Measurements from ENCODE around the gene HCN1. TPM values are rescaled to one million over a fixed set of nuclear protein-coding genes. Genes with fewer than 3 reads are reported as not detected.
"Not testable (repeated sequence)": the region's sequence is repeated elsewhere in the genome, so short reads cannot be mapped to it uniquely, and the experiment has no call there.

The HCN1 gene
- total RNA-seq, 1 donor from 2014 or later = not detected

DNA sequence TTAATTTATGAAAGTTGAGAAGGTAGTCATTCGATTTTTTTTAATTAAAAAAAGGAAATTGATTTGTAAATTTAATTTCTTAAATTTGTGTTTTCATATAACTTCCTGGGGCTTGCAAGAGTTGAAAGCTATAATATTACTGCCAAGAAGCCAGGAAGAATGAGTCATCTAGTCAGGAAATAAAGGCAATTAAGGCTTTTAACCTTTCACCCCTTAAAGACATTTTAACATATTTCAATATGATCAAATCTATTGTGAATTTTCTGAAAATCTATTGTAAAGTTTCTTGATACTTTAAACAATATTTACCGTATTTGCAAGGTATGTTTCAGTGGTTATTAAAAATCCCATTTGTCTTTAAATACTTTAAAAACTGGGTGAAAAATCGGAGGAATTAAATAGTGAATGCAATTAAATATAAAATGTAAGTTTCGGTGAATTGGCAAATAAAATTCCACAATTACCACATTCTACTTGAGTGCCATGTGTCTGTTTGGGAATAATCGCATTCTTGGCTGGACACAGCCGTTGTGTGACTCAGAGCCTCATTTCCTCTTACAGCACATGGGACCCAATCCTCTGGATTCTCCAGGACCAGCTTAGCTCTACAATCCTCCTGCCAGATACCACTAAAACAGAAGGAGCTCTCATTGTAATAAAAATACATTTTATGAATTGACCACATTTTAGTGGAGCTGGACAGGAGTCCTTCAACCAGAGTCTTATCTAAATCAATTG, 310.7 kb downstream of the HCN1 start:
- intact Hi-C loops (cut with micrococcal nuclease) = no loop called here
- H3K4me3 Mint-ChIP-seq (ENCODE audit: low read depth) = no peak overlapping the region
- DNase-seq (ENCODE audit: low spot score) = no peak

DNA sequence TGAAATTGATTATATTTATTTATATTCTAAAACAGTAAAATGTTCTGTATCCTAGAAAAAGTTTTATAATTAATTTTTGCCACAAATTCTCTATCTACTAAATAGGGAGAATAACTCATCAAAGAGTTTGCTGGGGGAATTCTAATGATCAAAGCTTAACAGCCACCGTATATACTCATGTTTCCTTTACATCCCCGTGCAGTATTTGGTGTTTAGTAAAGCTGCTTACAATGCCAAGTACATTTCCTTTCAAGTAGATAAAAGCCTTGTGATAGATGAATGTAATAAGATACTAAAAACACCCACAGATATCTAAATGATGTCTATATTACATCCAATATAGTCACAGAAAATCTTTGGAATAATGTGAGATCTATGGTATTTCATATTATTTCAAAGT, 312.2 kb downstream of the HCN1 start:
- Mint-ChIP-seq H3K27me3 (ENCODE audit: low read depth) (no peaks in the 10 kb centered on the region), H3K27ac (no peak overlapping the region), H3K4me3 (ENCODE audit: low read depth) (no peak overlapping the region), H3K36me3 (ENCODE audit: low read depth) (no peaks in the 10 kb centered on the region), H3K9me3 (peaks cover 26% of the 10 kb centered on the region), H3K4me1 (ENCODE audit: low read depth) (no peaks in the 10 kb centered on the region)
- DNase-seq (ENCODE audit: low spot score) = no peak
- intact Hi-C loops (cut with micrococcal nuclease) = no loop called here

More for the DNA sequence above, 310.7 kb downstream of the HCN1 start:
- Mint-ChIP-seq H3K4me1 (ENCODE audit: low read depth) (no peaks in the 10 kb centered on the region), H3K27me3 (ENCODE audit: low read depth) (no peaks in the 10 kb centered on the region), H3K27ac (no peak overlapping the region), H3K9me3 (peaks cover 30% of the 10 kb centered on the region), H3K36me3 (ENCODE audit: low read depth) (no peaks in the 10 kb centered on the region)

DNA sequence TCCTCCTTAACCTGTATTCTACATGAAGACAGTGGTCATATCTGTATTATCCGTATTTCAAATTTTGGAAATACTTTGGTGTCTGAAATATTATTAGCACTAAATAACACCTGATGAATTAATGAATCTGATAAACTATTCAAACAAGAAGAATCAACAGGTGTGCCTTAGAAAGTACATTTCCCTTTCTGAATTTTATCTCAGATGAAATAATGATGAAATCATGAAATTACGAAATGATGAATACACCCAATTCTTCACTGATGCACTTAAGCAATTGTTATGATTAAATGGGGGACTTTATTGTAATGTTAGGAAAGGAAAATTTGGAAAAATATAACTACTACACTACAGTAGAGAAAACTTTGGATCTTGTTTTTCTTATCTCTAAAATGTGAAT, 313.6 kb downstream of the HCN1 start:
- no peak overlapping the region for H3K27ac Mint-ChIP-seq
- DNase-seq (ENCODE audit: low spot score) = no peak
- H3K9me3 Mint-ChIP-seq = peaks cover 28% of the 10 kb centered on the region
- intact Hi-C loops (cut with micrococcal nuclease) = no loop called here
- H3K36me3 Mint-ChIP-seq (ENCODE audit: low read depth) = no peaks in the 10 kb centered on the region
- no peaks in the 10 kb centered on the region for H3K4me1 Mint-ChIP-seq (ENCODE audit: low read depth)
- no peaks in the 10 kb centered on the region for H3K27me3 Mint-ChIP-seq (ENCODE audit: low read depth)
- H3K4me3 Mint-ChIP-seq (ENCODE audit: low read depth) = no peak overlapping the region

DNA sequence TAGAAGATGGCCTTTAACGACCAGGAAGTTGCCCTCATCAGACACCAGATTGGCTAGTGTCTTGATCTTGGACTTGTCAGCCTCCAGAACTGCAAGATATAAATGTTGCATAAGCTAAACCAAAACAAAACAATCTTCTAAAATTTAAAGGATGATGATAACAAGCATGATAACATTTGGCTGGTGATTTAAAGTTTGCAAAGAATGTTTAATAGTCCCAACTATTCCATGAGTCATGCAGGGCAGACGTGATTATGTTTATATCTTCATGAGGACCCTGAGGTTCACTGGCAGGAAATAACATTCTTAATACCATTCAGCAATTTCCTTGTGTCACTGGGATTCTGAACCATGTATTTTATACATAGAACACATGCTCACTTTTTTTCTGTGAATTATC, 319.8 kb downstream of the HCN1 start:
- no peaks in the 10 kb centered on the region for H3K27me3 Mint-ChIP-seq (ENCODE audit: low read depth)
- no peaks in the 10 kb centered on the region for H3K36me3 Mint-ChIP-seq (ENCODE audit: low read depth)
- H3K4me3 Mint-ChIP-seq (ENCODE audit: low read depth) = no peak overlapping the region
- peaks cover 30% of the 10 kb centered on the region for H3K9me3 Mint-ChIP-seq
- H3K4me1 Mint-ChIP-seq (ENCODE audit: low read depth) = no peaks in the 10 kb centered on the region
- intact Hi-C loops (cut with micrococcal nuclease) = no loop called here
- H3K27ac Mint-ChIP-seq = no peak overlapping the region
- no peak for DNase-seq (ENCODE audit: low spot score)

DNA sequence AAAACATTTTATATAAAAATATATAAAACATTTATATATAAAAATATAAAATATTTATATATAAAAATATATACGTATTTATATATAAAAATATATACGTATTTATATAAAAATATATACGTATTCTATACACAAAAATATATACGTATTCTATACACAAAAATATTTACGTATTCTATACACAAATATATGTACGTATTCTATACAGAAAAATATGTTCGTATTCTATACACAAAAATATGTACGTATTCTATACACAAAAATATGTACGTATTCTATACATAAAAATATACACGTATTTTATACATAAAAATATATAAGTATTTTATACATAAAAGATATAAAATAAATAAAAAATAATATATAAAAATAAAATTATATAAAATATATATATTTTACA, 323.6 kb downstream of the HCN1 start:
- intact Hi-C loops (cut with micrococcal nuclease) = no loop called here

DNA sequence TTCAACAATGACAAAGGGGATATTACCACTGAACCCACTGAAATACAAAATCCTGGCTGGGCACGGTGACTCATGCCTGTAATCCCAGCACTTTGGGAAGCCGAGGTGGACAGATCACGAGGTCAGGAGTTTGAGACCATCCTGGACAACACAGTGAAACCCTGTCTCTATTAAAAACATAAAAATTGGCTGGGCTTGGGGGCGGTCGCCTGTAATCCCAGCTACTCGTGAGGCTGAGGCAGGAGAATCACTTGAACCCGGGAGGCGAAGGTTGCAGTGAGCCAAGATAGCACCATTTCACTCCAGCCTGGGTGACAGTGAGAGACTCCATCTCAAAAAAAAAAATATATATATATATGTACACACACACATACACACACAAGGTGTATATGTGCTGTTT, 324.8 kb downstream of the HCN1 start:
- H3K27ac Mint-ChIP-seq; H3K27me3 Mint-ChIP-seq (ENCODE audit: low read depth); H3K4me3 Mint-ChIP-seq (ENCODE audit: low read depth); H3K4me1 Mint-ChIP-seq (ENCODE audit: low read depth); intact Hi-C loops (cut with micrococcal nuclease); DNase-seq (ENCODE audit: low spot score); H3K36me3 Mint-ChIP-seq (ENCODE audit: low read depth): not testable (repeated sequence)
- H3K9me3 Mint-ChIP-seq = peaks cover 19% of the 10 kb centered on the region

More for the DNA sequence above, 323.6 kb downstream of the HCN1 start:
- no peaks in the 10 kb centered on the region for H3K27me3 Mint-ChIP-seq (ENCODE audit: low read depth)
- no peak overlapping the region for H3K4me3 Mint-ChIP-seq (ENCODE audit: low read depth)
- peaks cover 29% of the 10 kb centered on the region for H3K9me3 Mint-ChIP-seq
- H3K4me1 Mint-ChIP-seq (ENCODE audit: low read depth) = no peaks in the 10 kb centered on the region
- H3K27ac Mint-ChIP-seq = no peak overlapping the region
- DNase-seq (ENCODE audit: low spot score) = no peak
- no peaks in the 10 kb centered on the region for H3K36me3 Mint-ChIP-seq (ENCODE audit: low read depth)

DNA sequence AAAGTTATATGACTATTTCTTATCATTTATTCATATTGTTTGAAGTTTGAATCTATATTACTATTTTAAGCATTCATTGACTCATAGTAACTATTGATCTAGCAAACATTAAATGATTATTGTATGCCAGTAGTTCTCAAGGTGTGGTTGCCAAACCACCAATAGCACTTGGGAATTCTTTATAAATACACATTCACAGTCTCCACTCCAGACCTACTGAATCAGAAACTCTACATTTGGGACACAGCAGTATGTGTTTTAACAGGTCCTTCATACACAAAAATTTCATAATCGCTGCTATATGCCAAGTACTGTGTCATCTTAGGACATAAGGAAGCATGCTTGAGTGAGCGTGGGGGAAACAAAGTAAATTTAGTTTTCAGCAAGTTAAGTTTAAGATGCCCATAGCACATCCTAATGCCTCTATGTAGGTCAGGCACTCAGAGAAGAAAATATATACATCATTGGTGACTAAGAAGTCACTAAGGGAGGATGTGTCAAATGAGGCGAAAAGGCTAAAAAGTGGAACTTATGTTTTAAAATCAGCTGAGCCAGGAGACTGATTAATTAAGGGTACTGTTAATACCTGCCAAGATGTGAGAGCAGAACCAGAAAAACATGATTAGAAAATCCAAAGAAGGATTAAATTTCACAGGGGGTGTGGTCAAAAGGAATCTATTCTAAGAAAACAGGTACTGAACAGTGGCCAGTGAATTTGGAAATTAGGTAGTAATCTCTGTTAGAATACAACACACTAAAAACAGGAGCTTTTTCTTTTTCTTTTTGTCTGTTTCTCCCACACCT, 340.8 kb downstream of the HCN1 start:
- intact Hi-C loops (cut with micrococcal nuclease) = no loop called here
- DNase-seq (ENCODE audit: low spot score) = no peak
- no peaks in the 10 kb centered on the region for H3K27me3 Mint-ChIP-seq (ENCODE audit: low read depth)
- H3K4me1 Mint-ChIP-seq (ENCODE audit: low read depth) = no peaks in the 10 kb centered on the region
- peaks cover 49% of the 10 kb centered on the region for H3K9me3 Mint-ChIP-seq
- H3K36me3 Mint-ChIP-seq (ENCODE audit: low read depth) = no peaks in the 10 kb centered on the region
- no peak overlapping the region for H3K4me3 Mint-ChIP-seq (ENCODE audit: low read depth)
- H3K27ac Mint-ChIP-seq = no peak overlapping the region

DNA sequence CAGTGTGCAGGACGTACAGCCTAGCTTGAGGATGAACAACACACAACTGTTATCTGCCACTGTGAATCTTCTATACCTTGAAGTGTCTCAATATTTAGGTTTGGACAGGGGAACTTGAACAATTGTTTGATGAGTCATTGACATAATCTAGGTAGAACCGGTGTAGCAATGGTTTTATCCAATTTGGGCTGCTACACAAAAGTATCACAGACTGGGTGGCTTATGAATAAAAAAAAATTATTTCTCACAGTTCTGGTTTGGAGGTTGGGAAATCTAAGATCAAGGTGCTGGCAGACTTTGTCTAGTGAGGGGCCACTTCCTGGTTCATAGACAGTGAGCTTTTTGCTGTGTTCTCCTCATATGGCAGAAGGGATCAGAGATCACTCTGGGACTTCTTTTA, 359.7 kb downstream of the HCN1 start:
- intact Hi-C loops (cut with micrococcal nuclease) = no loop called here
- Mint-ChIP-seq H3K27me3 (ENCODE audit: low read depth) (no peaks in the 10 kb centered on the region), H3K4me1 (ENCODE audit: low read depth) (no peaks in the 10 kb centered on the region), H3K27ac (no peak overlapping the region), H3K36me3 (ENCODE audit: low read depth) (no peaks in the 10 kb centered on the region), H3K9me3 (peaks cover 63% of the 10 kb centered on the region), H3K4me3 (ENCODE audit: low read depth) (no peak overlapping the region)
- DNase-seq (ENCODE audit: low spot score) = no peak

DNA sequence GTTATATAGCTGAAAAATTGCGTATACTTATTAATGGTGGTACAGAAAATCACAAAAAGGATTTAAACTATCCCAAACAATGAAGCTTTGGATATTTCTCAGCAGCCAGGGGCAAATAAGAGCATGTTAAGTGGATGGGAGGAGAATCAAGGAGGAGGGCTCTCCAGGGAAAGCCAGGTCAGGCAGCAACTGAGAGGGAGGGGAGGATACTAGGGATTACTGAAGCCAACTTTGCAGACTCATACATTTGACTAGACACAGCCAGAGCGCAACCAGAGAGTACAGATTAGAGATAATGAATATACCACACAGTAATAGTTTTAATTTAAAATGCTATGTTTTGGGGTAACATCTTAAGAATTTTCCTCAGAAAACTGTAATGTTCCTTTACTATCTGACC, 360.2 kb downstream of the HCN1 start:
- Mint-ChIP-seq H3K4me1 (ENCODE audit: low read depth) (no peaks in the 10 kb centered on the region), H3K9me3 (peaks cover 59% of the 10 kb centered on the region), H3K27me3 (ENCODE audit: low read depth) (no peaks in the 10 kb centered on the region), H3K36me3 (ENCODE audit: low read depth) (no peaks in the 10 kb centered on the region), H3K27ac (no peak overlapping the region), H3K4me3 (ENCODE audit: low read depth) (no peak overlapping the region)
- intact Hi-C loops (cut with micrococcal nuclease) = no loop called here
- no peak for DNase-seq (ENCODE audit: low spot score)

DNA sequence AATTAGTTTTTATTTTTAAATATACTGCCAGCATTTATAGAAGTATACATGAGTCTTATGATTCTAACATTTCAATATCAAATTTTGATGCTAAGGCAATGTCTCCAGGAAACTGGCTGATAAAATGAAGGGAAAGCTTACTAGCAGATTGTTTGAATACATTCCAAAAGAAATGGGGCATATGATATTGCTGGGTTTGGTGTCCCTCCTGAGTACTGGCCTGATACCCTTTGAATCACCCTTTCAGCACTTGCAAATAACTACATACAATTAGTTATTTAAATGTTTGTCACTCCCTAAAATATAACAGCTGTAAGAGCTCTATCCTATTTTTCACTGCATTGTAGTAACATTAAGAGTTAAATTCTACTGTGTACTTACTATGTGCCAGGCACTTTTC, 360.8 kb downstream of the HCN1 start:
- H3K9me3 Mint-ChIP-seq = peaks cover 55% of the 10 kb centered on the region
- no peak for DNase-seq (ENCODE audit: low spot score)
- intact Hi-C loops (cut with micrococcal nuclease) = no loop called here
- H3K36me3 Mint-ChIP-seq (ENCODE audit: low read depth) = no peaks in the 10 kb centered on the region
- H3K4me3 Mint-ChIP-seq (ENCODE audit: low read depth) = no peak overlapping the region
- H3K27me3 Mint-ChIP-seq (ENCODE audit: low read depth) = no peaks in the 10 kb centered on the region
- H3K27ac Mint-ChIP-seq = no peak overlapping the region
- H3K4me1 Mint-ChIP-seq (ENCODE audit: low read depth) = no peaks in the 10 kb centered on the region

DNA sequence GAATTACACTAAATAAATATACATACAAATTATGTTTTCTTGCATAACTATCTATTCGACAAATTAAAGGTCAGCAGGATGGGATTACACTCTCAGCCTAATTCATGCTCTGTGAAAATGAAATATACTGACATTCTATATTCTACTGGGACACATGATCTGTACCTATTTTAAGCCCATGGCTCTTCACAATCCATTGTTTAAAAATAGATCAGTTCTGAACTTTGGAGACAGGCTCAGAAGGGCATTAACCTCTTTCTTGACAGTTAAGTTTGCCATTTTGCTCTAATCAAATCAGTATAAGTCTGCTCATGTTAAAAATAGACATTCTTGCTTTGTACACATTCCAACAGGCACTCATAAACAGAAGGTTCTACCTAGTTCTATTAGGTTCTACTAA, 361.2 kb downstream of the HCN1 start:
- H3K36me3 Mint-ChIP-seq (ENCODE audit: low read depth) = no peaks in the 10 kb centered on the region
- no peak overlapping the region for H3K27ac Mint-ChIP-seq
- H3K4me3 Mint-ChIP-seq (ENCODE audit: low read depth) = no peak overlapping the region
- intact Hi-C loops (cut with micrococcal nuclease) = no loop called here
- H3K27me3 Mint-ChIP-seq (ENCODE audit: low read depth) = no peaks in the 10 kb centered on the region
- peaks cover 54% of the 10 kb centered on the region for H3K9me3 Mint-ChIP-seq
- no peaks in the 10 kb centered on the region for H3K4me1 Mint-ChIP-seq (ENCODE audit: low read depth)
- DNase-seq (ENCODE audit: low spot score) = no peak

DNA sequence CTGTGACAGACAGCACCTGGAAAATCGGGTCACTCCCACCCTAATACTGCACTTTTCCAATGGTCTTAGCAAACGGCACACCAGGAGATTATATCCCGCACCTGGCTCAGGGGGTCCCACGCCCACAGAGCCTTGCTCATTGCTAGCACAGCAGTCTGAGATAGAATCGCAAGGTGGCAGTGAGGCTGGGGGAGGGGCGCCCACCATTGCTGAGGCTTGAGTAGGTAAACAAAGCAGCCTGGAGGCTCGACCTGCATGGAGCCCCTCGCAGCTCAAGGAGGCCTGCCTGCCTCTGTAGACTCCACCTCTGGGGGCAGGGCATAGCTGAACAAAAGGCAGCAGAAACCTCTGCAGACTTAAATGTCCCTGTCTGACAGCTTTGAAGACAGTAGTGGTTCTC, 383.6 kb downstream of the HCN1 start:
- H3K36me3 Mint-ChIP-seq (ENCODE audit: low read depth); DNase-seq (ENCODE audit: low spot score); H3K4me3 Mint-ChIP-seq (ENCODE audit: low read depth); H3K4me1 Mint-ChIP-seq (ENCODE audit: low read depth); H3K27ac Mint-ChIP-seq; H3K27me3 Mint-ChIP-seq (ENCODE audit: low read depth); intact Hi-C loops (cut with micrococcal nuclease): not testable (repeated sequence)
- peaks cover 55% of the 10 kb centered on the region for H3K9me3 Mint-ChIP-seq

DNA sequence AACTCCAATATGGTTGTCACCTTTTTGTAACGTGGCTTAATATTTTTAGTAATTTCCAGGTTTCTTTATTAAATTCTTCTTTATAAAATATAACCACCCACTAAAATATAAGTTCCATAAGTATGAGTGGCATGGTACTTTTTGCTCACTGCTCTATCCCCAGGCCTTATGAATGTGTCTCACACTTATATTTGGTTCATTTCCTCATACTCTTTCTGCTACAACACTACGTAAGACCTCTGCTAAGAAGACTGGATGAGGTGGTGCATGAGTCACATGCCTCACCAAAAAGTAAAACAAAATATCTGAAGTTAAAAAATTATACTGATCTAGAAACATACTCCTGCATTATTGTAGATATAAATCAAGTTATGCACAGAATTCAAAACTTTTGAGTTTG, 400.9 kb downstream of the HCN1 start:
- no peak overlapping the region for H3K4me3 Mint-ChIP-seq (ENCODE audit: low read depth)
- no peaks in the 10 kb centered on the region for H3K4me1 Mint-ChIP-seq (ENCODE audit: low read depth)
- H3K9me3 Mint-ChIP-seq = peaks cover 56% of the 10 kb centered on the region
- no peaks in the 10 kb centered on the region for H3K27me3 Mint-ChIP-seq (ENCODE audit: low read depth)
- intact Hi-C loops (cut with micrococcal nuclease) = no loop called here
- H3K36me3 Mint-ChIP-seq (ENCODE audit: low read depth) = no peaks in the 10 kb centered on the region
- no peak overlapping the region for H3K27ac Mint-ChIP-seq
- DNase-seq (ENCODE audit: low spot score) = no peak

Data from activated T-helper 2 cell treated with anti-CD3 and anti-CD28 coated beads, Interferon-gamma antibody, Interleukin-2, Interleukin-4, amounts not matched to agents 10 μg/mL and 5 μg/mL and 100 μg/mL, durations not matched to agents 14 hours and 24 hours and 36 hours (primary cell).